ENCODE results near the gene GMPS.

Gene GMPS

DNA sequence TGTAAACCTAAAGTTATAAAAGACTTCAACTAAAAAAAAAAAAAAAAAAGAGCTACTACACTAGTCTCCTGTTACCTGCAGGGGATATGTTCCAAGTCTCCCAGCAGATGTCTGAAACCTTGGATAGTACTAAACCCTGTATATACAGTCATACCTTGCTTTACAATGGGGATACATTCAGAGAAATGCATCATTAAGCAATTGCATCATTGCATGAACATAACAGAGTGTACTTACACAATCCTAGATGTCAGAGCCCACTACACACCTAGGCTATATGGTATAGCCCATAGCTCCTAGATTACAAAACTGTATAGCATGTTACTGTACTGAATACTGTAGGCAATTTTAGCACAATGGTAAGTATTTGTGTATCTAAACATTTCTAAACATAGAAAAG, 119.1 kb downstream of the GMPS start:
- Histone ChIP-seq H3K27ac (ENCODE audit: poor library complexity, severe bottlenecking) (no peak overlapping the region), H3K27me3 (ENCODE audit: insufficient read depth, poor library complexity, severe bottlenecking) (no peaks in the 10 kb centered on the region), H3K9me3 (ENCODE audit: severe bottlenecking) (no peaks in the 10 kb centered on the region), H3K4me3 (ENCODE audit: severe bottlenecking) (no peak overlapping the region), H3K36me3 (ENCODE audit: low read depth) (no peaks in the 10 kb centered on the region), H3K4me1 (ENCODE audit: insufficient read depth, poor library complexity, severe bottlenecking) (no peaks in the 10 kb centered on the region)
- no peak for DNase-seq (ENCODE audit: low spot score)
- TF ChIP-seq, protein P1, sequence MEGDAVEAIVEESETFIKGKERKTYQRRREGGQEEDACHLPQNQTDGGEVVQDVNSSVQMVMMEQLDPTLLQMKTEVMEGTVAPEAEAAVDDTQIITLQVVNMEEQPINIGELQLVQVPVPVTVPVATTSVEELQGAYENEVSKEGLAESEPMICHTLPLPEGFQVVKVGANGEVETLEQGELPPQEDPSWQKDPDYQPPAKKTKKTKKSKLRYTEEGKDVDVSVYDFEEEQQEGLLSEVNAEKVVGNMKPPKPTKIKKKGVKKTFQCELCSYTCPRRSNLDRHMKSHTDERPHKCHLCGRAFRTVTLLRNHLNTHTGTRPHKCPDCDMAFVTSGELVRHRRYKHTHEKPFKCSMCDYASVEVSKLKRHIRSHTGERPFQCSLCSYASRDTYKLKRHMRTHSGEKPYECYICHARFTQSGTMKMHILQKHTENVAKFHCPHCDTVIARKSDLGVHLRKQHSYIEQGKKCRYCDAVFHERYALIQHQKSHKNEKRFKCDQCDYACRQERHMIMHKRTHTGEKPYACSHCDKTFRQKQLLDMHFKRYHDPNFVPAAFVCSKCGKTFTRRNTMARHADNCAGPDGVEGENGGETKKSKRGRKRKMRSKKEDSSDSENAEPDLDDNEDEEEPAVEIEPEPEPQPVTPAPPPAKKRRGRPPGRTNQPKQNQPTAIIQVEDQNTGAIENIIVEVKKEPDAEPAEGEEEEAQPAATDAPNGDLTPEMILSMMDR (IDR thresholded peaks at IDR 0.05; ENCODE audit: poor library complexity, severe bottlenecking) = no peak
- peak; percentile 40; the same call in 1 of the 3 replicates for ATAC-seq (ENCODE audit: low read depth)

DNA sequence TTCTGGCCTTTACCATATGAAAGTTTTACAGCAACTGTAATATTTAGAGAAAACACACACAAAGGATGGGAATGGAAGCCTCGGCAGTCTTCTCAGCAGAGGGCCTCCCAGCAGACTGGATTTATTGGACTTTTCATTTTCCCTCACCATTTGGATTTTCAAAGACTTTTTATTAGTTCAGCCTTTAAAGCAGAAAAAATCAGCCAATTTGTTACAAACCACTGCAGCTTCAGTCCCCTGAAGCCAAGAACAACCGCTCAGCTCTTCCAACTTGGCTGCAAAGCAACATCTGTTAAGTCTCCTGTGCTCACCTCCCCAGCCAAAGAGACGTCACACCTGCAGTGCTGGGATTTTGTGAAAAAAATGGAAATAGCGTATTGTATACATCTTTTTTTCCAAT, 120.8 kb downstream of the GMPS start:
- Histone ChIP-seq H3K36me3 (ENCODE audit: low read depth) (no peaks in the 10 kb centered on the region), H3K4me3 (ENCODE audit: severe bottlenecking) (no peak overlapping the region), H3K27me3 (ENCODE audit: insufficient read depth, poor library complexity, severe bottlenecking) (no peaks in the 10 kb centered on the region), H3K4me1 (ENCODE audit: insufficient read depth, poor library complexity, severe bottlenecking) (no peaks in the 10 kb centered on the region), H3K9me3 (ENCODE audit: severe bottlenecking) (no peaks in the 10 kb centered on the region), H3K27ac (ENCODE audit: poor library complexity, severe bottlenecking) (no peak overlapping the region)
- ATAC-seq (ENCODE audit: low read depth) = no peak
- TF ChIP-seq, protein P1 (IDR thresholded peaks at IDR 0.05; ENCODE audit: poor library complexity, severe bottlenecking) = no peak
- DNase-seq (ENCODE audit: low spot score) = no peak

DNA sequence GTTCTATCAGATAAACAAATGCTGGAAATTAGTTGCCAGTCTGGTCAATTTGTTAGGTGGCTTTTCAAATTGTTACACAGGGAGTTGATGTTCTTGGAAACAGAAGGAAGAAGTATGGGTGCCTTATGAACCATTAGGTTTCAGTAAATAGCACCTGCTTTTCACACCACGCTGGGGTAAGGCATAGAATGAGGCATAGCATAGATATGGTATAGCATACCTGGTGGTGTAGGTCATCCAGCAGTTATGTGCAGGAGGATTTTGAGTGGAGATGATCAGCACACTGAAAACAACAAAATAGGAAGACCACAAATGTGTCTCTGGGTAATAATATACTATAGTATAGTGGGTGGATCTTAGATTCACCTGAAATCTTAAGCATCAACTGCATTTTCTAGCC, 121.4 kb downstream of the GMPS start:
- DNase-seq (ENCODE audit: low spot score) (no peak), ATAC-seq (ENCODE audit: low read depth) (peak; percentile 79)
- Histone ChIP-seq H3K27me3 (ENCODE audit: insufficient read depth, poor library complexity, severe bottlenecking) (no peaks in the 10 kb centered on the region), H3K4me1 (ENCODE audit: insufficient read depth, poor library complexity, severe bottlenecking) (no peaks in the 10 kb centered on the region), H3K4me3 (ENCODE audit: severe bottlenecking) (no peak overlapping the region), H3K9me3 (ENCODE audit: severe bottlenecking) (no peaks in the 10 kb centered on the region), H3K36me3 (ENCODE audit: low read depth) (no peaks in the 10 kb centered on the region), H3K27ac (ENCODE audit: poor library complexity, severe bottlenecking) (no peak overlapping the region)
- TF ChIP-seq, protein P1 (IDR thresholded peaks at IDR 0.05; ENCODE audit: poor library complexity, severe bottlenecking) = no peak
